ENCODE data around the gene CRTC1. TPM values are rescaled to one million over a fixed set of nuclear protein-coding genes. Genes with fewer than 3 reads are reported as not detected.

The CRTC1 gene
- polyA plus RNA-seq, 2 of the 4 experiments (the other 2 are of a cell fraction) = 0.87 to 4.0 TPM

DNA sequence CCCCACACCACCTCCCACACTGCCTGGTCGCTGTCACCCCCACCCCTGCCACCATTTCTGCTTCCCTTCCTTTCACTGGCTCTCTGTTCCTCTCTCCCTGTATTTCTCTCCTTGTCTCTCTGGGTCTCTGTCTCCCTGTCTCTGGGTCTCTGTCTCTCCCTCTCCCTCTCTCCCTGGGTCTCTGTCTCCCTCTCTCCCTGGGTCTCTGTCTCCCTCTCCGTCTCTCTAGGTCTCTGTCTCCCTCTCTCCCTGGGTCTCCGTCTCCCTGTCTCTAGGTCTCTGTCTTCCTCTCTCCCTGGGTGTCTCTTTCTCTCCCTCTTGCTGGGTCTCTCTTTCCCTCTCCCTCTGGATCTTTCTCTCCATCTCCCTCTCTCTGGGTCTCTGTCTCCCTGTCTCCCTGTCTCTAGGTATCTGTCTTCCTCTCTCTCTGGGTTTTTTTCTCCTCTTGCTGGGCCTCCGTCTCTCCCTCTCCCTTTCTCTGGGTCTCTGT is 25.1 kb upstream of the CRTC1 start:
- Histone ChIP-seq H3K27ac (peak overlapping the region; percentile 84 to 99), H3K4me1 (peaks cover 50% of the 10 kb centered on the region), H3K4me3 (no peak overlapping the region), H3K4me2 (no peak overlapping the region), H3K9me3 (no peaks in the 10 kb centered on the region)
- 75% methylated on average over 4 of the region's 4 CpGs for WGBS (ENCODE audit: missing lambda C conversion rate)
- FAIRE-seq (no peak), ATAC-seq (no peak), DNase-seq (ENCODE audit: low read depth in 1 of 2, low spot score in 1 of 2) (no peak)
- ChIA-PET CTCF (no interaction called here), POLR2A (no interaction called here)
- TF ChIP-seq FOXS1 (CRISPR knock-in tag; IDR thresholded peaks at IDR 0.05) = no peak
- TF ChIP-seq, protein P1, sequence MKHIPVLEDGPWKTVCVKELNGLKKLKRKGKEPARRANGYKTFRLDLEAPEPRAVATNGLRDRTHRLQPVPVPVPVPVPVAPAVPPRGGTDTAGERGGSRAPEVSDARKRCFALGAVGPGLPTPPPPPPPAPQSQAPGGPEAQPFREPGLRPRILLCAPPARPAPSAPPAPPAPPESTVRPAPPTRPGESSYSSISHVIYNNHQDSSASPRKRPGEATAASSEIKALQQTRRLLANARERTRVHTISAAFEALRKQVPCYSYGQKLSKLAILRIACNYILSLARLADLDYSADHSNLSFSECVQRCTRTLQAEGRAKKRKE (CRISPR knock-in tag; IDR thresholded peaks at IDR 0.05; ENCODE audit: low read depth) = no peak
- TF ChIP-seq, protein P2, sequence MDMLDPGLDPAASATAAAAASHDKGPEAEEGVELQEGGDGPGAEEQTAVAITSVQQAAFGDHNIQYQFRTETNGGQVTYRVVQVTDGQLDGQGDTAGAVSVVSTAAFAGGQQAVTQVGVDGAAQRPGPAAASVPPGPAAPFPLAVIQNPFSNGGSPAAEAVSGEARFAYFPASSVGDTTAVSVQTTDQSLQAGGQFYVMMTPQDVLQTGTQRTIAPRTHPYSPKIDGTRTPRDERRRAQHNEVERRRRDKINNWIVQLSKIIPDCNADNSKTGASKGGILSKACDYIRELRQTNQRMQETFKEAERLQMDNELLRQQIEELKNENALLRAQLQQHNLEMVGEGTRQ (IDR thresholded peaks at IDR 0.05) = no peak
- TF ChIP-seq, protein P3, sequence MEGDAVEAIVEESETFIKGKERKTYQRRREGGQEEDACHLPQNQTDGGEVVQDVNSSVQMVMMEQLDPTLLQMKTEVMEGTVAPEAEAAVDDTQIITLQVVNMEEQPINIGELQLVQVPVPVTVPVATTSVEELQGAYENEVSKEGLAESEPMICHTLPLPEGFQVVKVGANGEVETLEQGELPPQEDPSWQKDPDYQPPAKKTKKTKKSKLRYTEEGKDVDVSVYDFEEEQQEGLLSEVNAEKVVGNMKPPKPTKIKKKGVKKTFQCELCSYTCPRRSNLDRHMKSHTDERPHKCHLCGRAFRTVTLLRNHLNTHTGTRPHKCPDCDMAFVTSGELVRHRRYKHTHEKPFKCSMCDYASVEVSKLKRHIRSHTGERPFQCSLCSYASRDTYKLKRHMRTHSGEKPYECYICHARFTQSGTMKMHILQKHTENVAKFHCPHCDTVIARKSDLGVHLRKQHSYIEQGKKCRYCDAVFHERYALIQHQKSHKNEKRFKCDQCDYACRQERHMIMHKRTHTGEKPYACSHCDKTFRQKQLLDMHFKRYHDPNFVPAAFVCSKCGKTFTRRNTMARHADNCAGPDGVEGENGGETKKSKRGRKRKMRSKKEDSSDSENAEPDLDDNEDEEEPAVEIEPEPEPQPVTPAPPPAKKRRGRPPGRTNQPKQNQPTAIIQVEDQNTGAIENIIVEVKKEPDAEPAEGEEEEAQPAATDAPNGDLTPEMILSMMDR (IDR thresholded peaks at IDR 0.05) = no peak
- TF ChIP-seq ZNF302 (CRISPR knock-in tag; IDR thresholded peaks at IDR 0.05) = no peak
- TF ChIP-seq HOXB13 (CRISPR knock-in tag; IDR thresholded peaks at IDR 0.05; ENCODE audit: low read depth) = no peak
- TF ChIP-seq KDM5A (IDR thresholded peaks at IDR 0.05) = no peak
- no peak for TF ChIP-seq EP300 (IDR thresholded peaks at IDR 0.05)
- TF ChIP-seq, protein P4, sequence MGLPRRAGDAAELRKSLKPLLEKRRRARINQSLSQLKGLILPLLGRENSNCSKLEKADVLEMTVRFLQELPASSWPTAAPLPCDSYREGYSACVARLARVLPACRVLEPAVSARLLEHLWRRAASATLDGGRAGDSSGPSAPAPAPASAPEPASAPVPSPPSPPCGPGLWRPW (IDR thresholded peaks at IDR 0.05) = no peak
- TF ChIP-seq FOSB (CRISPR knock-in tag; IDR thresholded peaks at IDR 0.05) = no peak

DNA sequence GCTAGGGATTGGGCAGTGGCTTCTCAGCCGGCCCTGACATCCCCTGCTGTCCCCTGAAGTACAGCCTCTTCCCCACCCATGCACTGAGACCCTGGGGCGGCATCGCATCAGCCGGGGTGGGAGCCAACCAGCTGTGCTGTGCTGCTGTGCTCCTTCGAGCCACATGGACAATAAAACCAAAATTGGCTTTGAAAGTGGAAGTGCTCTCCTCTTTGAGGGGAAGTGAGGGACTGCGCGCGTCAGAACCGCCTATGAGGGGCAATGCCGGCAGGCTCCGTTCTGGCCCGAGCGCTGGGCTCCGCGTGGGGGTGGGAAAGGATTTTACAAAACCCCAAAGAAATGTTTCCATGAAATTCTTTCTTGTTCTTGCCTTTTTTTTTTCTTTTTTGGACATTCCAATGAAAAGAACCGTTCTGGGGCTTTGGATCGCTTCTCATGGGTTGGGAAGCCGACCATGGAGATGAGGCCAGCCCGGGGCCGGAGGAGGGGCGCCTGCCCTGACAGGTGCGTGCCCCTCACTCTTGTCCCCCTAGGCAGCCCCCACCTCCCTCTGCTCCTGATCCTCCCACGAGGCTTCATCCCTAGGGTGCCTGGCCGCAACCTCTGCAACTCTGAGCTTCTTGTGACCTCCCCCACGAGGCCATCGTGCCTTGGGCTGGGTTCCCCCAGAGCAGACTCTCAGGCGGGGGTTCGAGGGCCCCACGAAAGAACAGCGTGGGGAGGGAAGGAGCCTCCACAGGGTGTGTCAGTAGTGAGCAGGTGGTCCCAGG is 24.0 kb upstream of the CRTC1 start:
- peak in 1 of 2 experiments; percentile 11; a peak in 2 of 6 replicates for ATAC-seq
- ChIA-PET CTCF (no interaction called here), POLR2A (no interaction called here)
- H3K27ac ChIP-seq = peak overlapping the region; percentile 84 to 99
- no peaks in the 10 kb centered on the region for H3K9me3 ChIP-seq
- DNase-seq (ENCODE audit: low read depth in 1 of 2, low spot score in 1 of 2) = no peak
- FAIRE-seq = no peak
- peak overlapping the region; percentile 76 for H3K4me2 ChIP-seq
- WGBS (ENCODE audit: missing lambda C conversion rate) = 84% methylated on average over 21 of the region's 30 CpGs
- no peak for TF ChIP-seq HOXB5 (CRISPR knock-in tag; IDR thresholded peaks at IDR 0.05)
- no peak for TF ChIP-seq HOXA7 (CRISPR knock-in tag; IDR thresholded peaks at IDR 0.05)
- no peak for TF ChIP-seq RFX5 (IDR thresholded peaks at IDR 0.05)
- no peak for TF ChIP-seq PHF8 (IDR thresholded peaks at IDR 0.05; ENCODE audit: borderline replicate concordance, low read depth)
- no peak for TF ChIP-seq EHMT2 (IDR thresholded peaks at IDR 0.05; ENCODE audit: low read depth)
- TF ChIP-seq, protein P1 (CRISPR knock-in tag; IDR thresholded peaks at IDR 0.05; ENCODE audit: low read depth) = no peak
- TF ChIP-seq KDM1A (IDR thresholded peaks at IDR 0.05; ENCODE audit: low read depth) = no peak
- TF ChIP-seq NR3C1 (IDR thresholded peaks at IDR 0.05) = no peak
- TF ChIP-seq, protein P3 (IDR thresholded peaks at IDR 0.05) = no peak
- no peak for TF ChIP-seq RCOR1 (IDR thresholded peaks at IDR 0.05; ENCODE audit: low read depth, low read length)
- no peak for TF ChIP-seq EHF (CRISPR knock-in tag; IDR thresholded peaks at IDR 0.05)
- TF ChIP-seq, protein P5, sequence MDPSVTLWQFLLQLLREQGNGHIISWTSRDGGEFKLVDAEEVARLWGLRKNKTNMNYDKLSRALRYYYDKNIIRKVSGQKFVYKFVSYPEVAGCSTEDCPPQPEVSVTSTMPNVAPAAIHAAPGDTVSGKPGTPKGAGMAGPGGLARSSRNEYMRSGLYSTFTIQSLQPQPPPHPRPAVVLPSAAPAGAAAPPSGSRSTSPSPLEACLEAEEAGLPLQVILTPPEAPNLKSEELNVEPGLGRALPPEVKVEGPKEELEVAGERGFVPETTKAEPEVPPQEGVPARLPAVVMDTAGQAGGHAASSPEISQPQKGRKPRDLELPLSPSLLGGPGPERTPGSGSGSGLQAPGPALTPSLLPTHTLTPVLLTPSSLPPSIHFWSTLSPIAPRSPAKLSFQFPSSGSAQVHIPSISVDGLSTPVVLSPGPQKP (IDR thresholded peaks at IDR 0.05; ENCODE audit: low read depth, low read length) = no peak
- no peak for TF ChIP-seq RAD21 (conservative IDR thresholded peaks at IDR 0.05 in 1 of 2, IDR thresholded peaks at IDR 0.05 in 1 of 2)
- no peak for TF ChIP-seq HEYL (CRISPR knock-in tag; IDR thresholded peaks at IDR 0.05)
- TF ChIP-seq, protein P6, sequence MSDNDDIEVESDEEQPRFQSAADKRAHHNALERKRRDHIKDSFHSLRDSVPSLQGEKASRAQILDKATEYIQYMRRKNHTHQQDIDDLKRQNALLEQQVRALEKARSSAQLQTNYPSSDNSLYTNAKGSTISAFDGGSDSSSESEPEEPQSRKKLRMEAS (IDR thresholded peaks at IDR 0.05) = no peak
- peaks cover 53% of the 10 kb centered on the region for H3K4me1 ChIP-seq
- H3K4me3 ChIP-seq = no peak overlapping the region

All from A549 (cell line).